Measurements from ENCODE around the gene SPACA1.

- TF ChIP-seq CTCF (IDR thresholded peaks at IDR 0.05; ENCODE audit: poor library complexity, severe bottlenecking): no peak
- no peak for TF ChIP-seq EP300 (conservative IDR thresholded peaks at IDR 0.05; ENCODE audit: poor library complexity, severe bottlenecking)
- TF ChIP-seq POLR2AphosphoS5 (IDR thresholded peaks at IDR 0.05): no peak
- TF ChIP-seq RAD21 (conservative IDR thresholded peaks at IDR 0.05): no peak
- no peak for TF ChIP-seq EZH2 (IDR thresholded peaks at IDR 0.05; ENCODE audit: borderline replicate concordance, insufficient read depth, low read length, poor library complexity, severe bottlenecking)
- TF ChIP-seq MXI1 (conservative IDR thresholded peaks at IDR 0.05; ENCODE audit: poor library complexity, severe bottlenecking): no peak
- no peak for TF ChIP-seq REST (IDR thresholded peaks at IDR 0.05; ENCODE audit: borderline replicate concordance)
These were observed 27.2 kb upstream of the SPACA1 start for GRCh38 chr6:88020439-88020838.
